CD4-positive, alpha-beta T cell (primary cell): ENCODE data around the gene HLA-DOB. TPM values are rescaled to one million over a fixed set of nuclear protein-coding genes. Genes with fewer than 3 reads are reported as not detected.

Experiments
- ATAC-seq: fragments of 200-7000 bp; cut with Tn5 transposase; one replicate; pipeline ENCODE4 v1.10.0; 2022; ENCODE audit warnings: mild to moderate bottlenecking; ENCODE audit not compliant: poor library complexity
- CTCF ChIA-PET: fragments of 350-600 bp; sonication (Branson Sonifier 250); formaldehyde crosslinking; loops from one replicate; lab custom pipeline; 2021; ENCODE audit warnings: antibody characterized with exemption, inconsistent platforms; lab: Charles Lee
- POLR2A ChIA-PET: fragments of 350-600 bp; sonication (Branson Sonifier 250); formaldehyde crosslinking; loops from one replicate; lab custom pipeline; 2021; ENCODE audit warnings: antibody characterized with exemption, inconsistent platforms; lab: Charles Lee
- DNase-seq, 14 experiments: peaks; one replicate each; pipeline ENCODE4 v3.0.0-alpha.2; 2013 to 2020; ENCODE audit warnings: mixed read lengths in 2 of 14
- H3K27ac ChIP-seq, 2 donors: one replicate each; pipeline versions ENCODE4 v1.5.1 to v1.7.0; 2013; ENCODE audit warnings: low read length in 2 of 2, low read depth in 1 of 2, mild to moderate bottlenecking in 1 of 2
- H3K27me3 ChIP-seq, 2 experiments: 1 replicate in 1 of 2; 2 replicates in 1 of 2; pipeline versions ENCODE4 v1.6.1 to v1.7.0; 2013; ENCODE audit warnings: low read length in 2 of 2, control low read depth in 1 of 2, mild to moderate bottlenecking in 1 of 2, moderate library complexity in 1 of 2; ENCODE audit not compliant: insufficient read depth in 2 of 2, control insufficient read depth in 1 of 2
- H3K36me3 ChIP-seq: one replicate; pipeline ENCODE4 v1.6.1; 2013; ENCODE audit warnings: low read length, control low read depth; ENCODE audit not compliant: insufficient read depth
- H3K4me1 ChIP-seq: one replicate; pipeline ENCODE4 v1.6.1; 2013; ENCODE audit warnings: low read length, control low read depth; ENCODE audit not compliant: insufficient read depth
- H3K4me3 ChIP-seq: one replicate; pipeline ENCODE4 v1.5.1; 2013; ENCODE audit warnings: mild to moderate bottlenecking, low read length, moderate library complexity
- H3K9me3 ChIP-seq, 2 experiments: 1 replicate in 1 of 2; 2 replicates in 1 of 2; pipeline versions ENCODE4 v1.6.1 to v1.7.0; 2013; ENCODE audit warnings: low read length in 2 of 2, mild to moderate bottlenecking in 2 of 2, control low read depth in 1 of 2, moderate library complexity in 1 of 2; ENCODE audit not compliant: control insufficient read depth in 1 of 2, insufficient read depth in 1 of 2
- H3K27ac Mint-ChIP-seq: one replicate; pipeline ENCODE4 v1.8.0; 2020; ENCODE audit warnings: mixed read lengths
- H3K27me3 Mint-ChIP-seq: one replicate; pipeline ENCODE4 v1.8.0; 2021; ENCODE audit warnings: mixed read lengths
- H3K36me3 Mint-ChIP-seq: one replicate; pipeline ENCODE4 v1.8.0; 2021; ENCODE audit warnings: low read depth, mixed read lengths
- H3K4me1 Mint-ChIP-seq: one replicate; pipeline ENCODE4 v1.8.0; 2021; ENCODE audit warnings: low read depth, mixed read lengths
- H3K4me3 Mint-ChIP-seq: one replicate; pipeline ENCODE4 v1.8.0; 2020; ENCODE audit warnings: mild to moderate bottlenecking, mixed read lengths
- H3K9me3 Mint-ChIP-seq: one replicate; pipeline ENCODE4 v1.8.0; 2020; ENCODE audit warnings: mixed read lengths
- CTCF ChIP-seq: fragments of 200-600 bp; IDR thresholded peaks from one replicate; pipeline ENCODE4 v1.8.0; 2022; ENCODE audit warnings: antibody characterized with exemption, mild to moderate bottlenecking
- intact Hi-C, 2 experiments: fragments of 100-400 bp; cut with DNase I in 1 of 2; cut with micrococcal nuclease in 1 of 2; formaldehyde crosslinking; loops; one replicate each; pipeline versions ENCODE4 v1.15.1 to v1.9.0; 2023 to 2025; cut with DNase I, micrococcal nuclease
- total RNA-seq, 174 experiments: library from RNA in 2 of 174; stranded (reverse) in 2 of 174; gene quantifications; one replicate each; pipeline ENCODE4 v1.2.3 and lab custom pipeline; 2021 to 2026

The HLA-DOB gene
- total RNA-seq, 2 experiments from 2014 or later = 2.9 to 3.2 TPM

- ATAC-seq (no peak), DNase-seq (no peak)
- H3K27me3 ChIP-seq = no peaks in the 10 kb centered on the region
- intact Hi-C loops = no loop called here
- Mint-ChIP-seq H3K4me1 (peaks cover 29% of the 10 kb centered on the region), H3K9me3 (no peaks in the 10 kb centered on the region), H3K27me3 (no peaks in the 10 kb centered on the region), H3K27ac (no peak overlapping the region), H3K36me3 (peaks cover 82% of the 10 kb centered on the region), H3K4me3 (no peak overlapping the region)
- peaks cover 2% of the 10 kb centered on the region for H3K4me1 ChIP-seq
- no peak for TF ChIP-seq CTCF
- no peak overlapping the region for H3K27ac ChIP-seq
- peaks cover 78% of the 10 kb centered on the region for H3K36me3 ChIP-seq
- no peaks in the 10 kb centered on the region for H3K9me3 ChIP-seq
- ChIA-PET CTCF (no interaction called here), POLR2A (no interaction called here)
- H3K4me3 ChIP-seq = no peak overlapping the region
Observed at GRCh38 chr6:32830017-32830416, 13.2 kb upstream of the HLA-DOB start.

- H3K36me3 Mint-ChIP-seq = peaks cover 77% of the 10 kb centered on the region
- no peak overlapping the region for H3K27ac ChIP-seq
- no peaks in the 10 kb centered on the region for H3K27me3 Mint-ChIP-seq
- intact Hi-C loops = loop anchor here in 1 of 2 experiments (5.0 kb wide), 1 partner anchor 38 kb away; no protein-coding TSS in a partner anchor
- H3K9me3 Mint-ChIP-seq = no peaks in the 10 kb centered on the region
- H3K4me1 ChIP-seq = no peaks in the 10 kb centered on the region
- H3K4me3 ChIP-seq = no peak overlapping the region
- H3K27ac Mint-ChIP-seq = no peak overlapping the region
- H3K27me3 ChIP-seq = no peaks in the 10 kb centered on the region
- POLR2A ChIA-PET = no interaction called here
- no peak for ATAC-seq
- CTCF ChIA-PET = no interaction called here
- no peak for DNase-seq
- no peak for TF ChIP-seq CTCF
- no peak overlapping the region for H3K4me3 Mint-ChIP-seq
- peaks cover 24% of the 10 kb centered on the region for H3K4me1 Mint-ChIP-seq
- H3K9me3 ChIP-seq = no peaks in the 10 kb centered on the region
- H3K36me3 ChIP-seq = peaks cover 73% of the 10 kb centered on the region
Observed at GRCh38 chr6:32829495-32829894, 12.7 kb upstream of the HLA-DOB start.

- H3K4me1 Mint-ChIP-seq = peaks cover 6% of the 10 kb centered on the region
- H3K27ac Mint-ChIP-seq = peak overlapping the region; percentile 20
- H3K27me3 ChIP-seq = no peaks in the 10 kb centered on the region
- H3K4me3 ChIP-seq = no peak overlapping the region
- peaks cover 52% of the 10 kb centered on the region for H3K36me3 Mint-ChIP-seq
- DNase-seq = no peak
- H3K27me3 Mint-ChIP-seq = no peaks in the 10 kb centered on the region
- no peaks in the 10 kb centered on the region for H3K4me1 ChIP-seq
- no peak for ATAC-seq
- no peak for TF ChIP-seq CTCF
- no peak overlapping the region for H3K4me3 Mint-ChIP-seq
- CTCF ChIA-PET = interaction anchor here (1.5 to 2.1 kb wide), 3 partner anchors 14 to 41 kb away, joined by 3 to 18 read pairs (median 5); partner anchors contain the start of genes PSMB9 and TAP1
- H3K36me3 ChIP-seq = peaks cover 49% of the 10 kb centered on the region
- intact Hi-C loops = loop anchor here in 1 of 2 experiments (5.0 kb wide), 1 partner anchor 40 kb away; no protein-coding TSS in a partner anchor
- no peak overlapping the region for H3K27ac ChIP-seq
- POLR2A ChIA-PET = interaction anchor here (1.2 to 2.1 kb wide), 4 partner anchors 11 to 145 kb away, joined by 3 to 14 read pairs (median 8); partner anchors contain the start of gene TAP2
- H3K9me3 Mint-ChIP-seq = no peaks in the 10 kb centered on the region
- H3K9me3 ChIP-seq = no peaks in the 10 kb centered on the region
Observed at GRCh38 chr6:32827025-32827424, 10.2 kb upstream of the HLA-DOB start.
